Duodenal mucosa (tissue), 2 donors: ENCODE results near the gene ARNT2.

ENCODE experiments used
- H3K27ac ChIP-seq: one replicate; pipeline ENCODE4 v1.7.0; 2013; ENCODE audit warnings: low read depth, low read length
- H3K27me3 ChIP-seq, 2 donors: one replicate each; pipeline ENCODE4 v1.7.0; 2013; ENCODE audit warnings: low read length in 2 of 2, control low read depth in 1 of 2; ENCODE audit not compliant: insufficient read depth in 2 of 2, control insufficient read depth in 1 of 2
- H3K36me3 ChIP-seq, 2 donors: one replicate each; pipeline ENCODE4 v1.7.0; 2013; ENCODE audit warnings: low read length in 2 of 2, control low read depth in 1 of 2; ENCODE audit not compliant: insufficient read depth in 2 of 2, control insufficient read depth in 1 of 2
- H3K4me1 ChIP-seq, 2 donors: one replicate each; pipeline ENCODE4 v1.7.0; 2013; ENCODE audit warnings: low read length in 2 of 2, control low read depth in 1 of 2; ENCODE audit not compliant: insufficient read depth in 2 of 2, control insufficient read depth in 1 of 2
- H3K4me3 ChIP-seq, 2 donors: one replicate each; pipeline ENCODE4 v1.7.0; 2013; ENCODE audit warnings: low read length in 2 of 2, low read depth in 1 of 2
- H3K9ac ChIP-seq, 2 donors: one replicate each; pipeline ENCODE4 v1.7.0; 2013; ENCODE audit warnings: low read length in 2 of 2, low read depth in 1 of 2
- H3K9me3 ChIP-seq, 2 donors: one replicate each; pipeline ENCODE4 v1.7.0; 2013; ENCODE audit warnings: low read length in 2 of 2, control low read depth in 1 of 2; ENCODE audit not compliant: control insufficient read depth in 1 of 2

ARNT2 gene

GRCh38 chr15:80586161-80586560 lies 182.0 kb downstream of the ARNT2 start:
- Histone ChIP-seq H3K27ac (no peak overlapping the region), H3K27me3 (no peaks in the 10 kb centered on the region), H3K4me3 (no peak overlapping the region), H3K4me1 (peaks cover 0 to 5% of the 10 kb centered on the region in 2 donors), H3K9me3 (no peaks in the 10 kb centered on the region), H3K9ac (no peak overlapping the region), H3K36me3 (no peaks in the 10 kb centered on the region)

GRCh38 chr15:80587007-80587406 lies 182.8 kb downstream of the ARNT2 start:
- H3K27ac ChIP-seq, result no peak overlapping the region
- no peaks in the 10 kb centered on the region for H3K36me3 ChIP-seq
- peaks cover 0 to 5% of the 10 kb centered on the region in 2 donors for H3K4me1 ChIP-seq

GRCh38 chr15:80587816-80588456 lies 183.8 kb downstream of the ARNT2 start:
- no peak overlapping the region for H3K27ac ChIP-seq
- no peaks in the 10 kb centered on the region for H3K9me3 ChIP-seq
- H3K9ac ChIP-seq, result no peak overlapping the region
- H3K27me3 ChIP-seq, result no peaks in the 10 kb centered on the region
- H3K4me3 ChIP-seq, result no peak overlapping the region
- no peaks in the 10 kb centered on the region for H3K36me3 ChIP-seq
- peaks cover 0 to 5% of the 10 kb centered on the region in 2 donors for H3K4me1 ChIP-seq

More at GRCh38 chr15:80587007-80587406, 182.8 kb downstream of the ARNT2 start:
- Histone ChIP-seq H3K9me3 (no peaks in the 10 kb centered on the region), H3K27me3 (no peaks in the 10 kb centered on the region), H3K9ac (no peak overlapping the region), H3K4me3 (no peak overlapping the region)

- no peak overlapping the region for H3K27ac ChIP-seq
- H3K36me3 ChIP-seq, result no peaks in the 10 kb centered on the region
- no peak overlapping the region for H3K9ac ChIP-seq
Observed at GRCh38 chr15:80588801-80589200, 184.6 kb downstream of the ARNT2 start.

GRCh38 chr15:80590761-80591355 lies 186.7 kb downstream of the ARNT2 start:
- H3K27ac ChIP-seq, result no peak overlapping the region
- no peak overlapping the region for H3K4me3 ChIP-seq
- H3K4me1 ChIP-seq, result peaks cover 0 to 7% of the 10 kb centered on the region in 2 donors
- no peaks in the 10 kb centered on the region for H3K36me3 ChIP-seq
- no peak overlapping the region for H3K9ac ChIP-seq
- H3K27me3 ChIP-seq, result no peaks in the 10 kb centered on the region
- no peaks in the 10 kb centered on the region for H3K9me3 ChIP-seq

More at GRCh38 chr15:80588801-80589200, 184.6 kb downstream of the ARNT2 start:
- peaks cover 0 to 5% of the 10 kb centered on the region in 2 donors for H3K4me1 ChIP-seq
- no peaks in the 10 kb centered on the region for H3K9me3 ChIP-seq
- no peaks in the 10 kb centered on the region for H3K27me3 ChIP-seq
- H3K4me3 ChIP-seq, result no peak overlapping the region

- no peaks in the 10 kb centered on the region for H3K36me3 ChIP-seq
- H3K4me1 ChIP-seq, result peaks cover 5 to 9% of the 10 kb centered on the region in 2 donors
- no peak overlapping the region for H3K4me3 ChIP-seq
- H3K9me3 ChIP-seq, result no peaks in the 10 kb centered on the region
- no peak overlapping the region for H3K9ac ChIP-seq
- no peaks in the 10 kb centered on the region for H3K27me3 ChIP-seq
- H3K27ac ChIP-seq, result no peak overlapping the region
Observed at GRCh38 chr15:80591471-80591870, 187.3 kb downstream of the ARNT2 start.

GRCh38 chr15:80591938-80592825 lies 188.0 kb downstream of the ARNT2 start:
- Histone ChIP-seq H3K4me1 (peaks cover 12% of the 10 kb centered on the region in 2 donors), H3K4me3 (no peak overlapping the region), H3K9me3 (no peaks in the 10 kb centered on the region), H3K36me3 (no peaks in the 10 kb centered on the region), H3K27me3 (no peaks in the 10 kb centered on the region), H3K27ac (no peak overlapping the region), H3K9ac (no peak overlapping the region)

- H3K4me1 ChIP-seq, result peaks cover 12 to 14% of the 10 kb centered on the region in 2 donors
- H3K9me3 ChIP-seq, result no peaks in the 10 kb centered on the region
- H3K4me3 ChIP-seq, result no peak overlapping the region
- H3K27ac ChIP-seq, result no peak overlapping the region
- H3K27me3 ChIP-seq, result no peaks in the 10 kb centered on the region
- no peak overlapping the region for H3K9ac ChIP-seq
- no peaks in the 10 kb centered on the region for H3K36me3 ChIP-seq
Observed at GRCh38 chr15:80593486-80594030, 189.4 kb downstream of the ARNT2 start.

GRCh38 chr15:80594091-80594889 lies 190.1 kb downstream of the ARNT2 start:
- Histone ChIP-seq H3K36me3 (no peaks in the 10 kb centered on the region), H3K9me3 (no peaks in the 10 kb centered on the region), H3K27me3 (no peaks in the 10 kb centered on the region), H3K9ac (no peak overlapping the region), H3K4me3 (no peak overlapping the region), H3K4me1 (peaks cover 12 to 14% of the 10 kb centered on the region in 2 donors), H3K27ac (no peak overlapping the region)
